Measurements from ENCODE around the gene ZBTB7C. TPM values are rescaled to one million over a fixed set of nuclear protein-coding genes. Genes with fewer than 3 reads are reported as not detected.

The ZBTB7C gene
- total RNA-seq, 4 donors from 2014 or later: 38.2 to 92.3 (median 52.4) TPM

- Histone ChIP-seq H3K27ac (no peak overlapping the region), H3K9me3 (no peaks in the 10 kb centered on the region), H3K36me3 (no peaks in the 10 kb centered on the region), H3K4me3 (no peak overlapping the region), H3K4me1 (peaks cover 0 to 18% (median 8%) of the 10 kb centered on the region in 3 donors), H3K27me3 (no peaks in the 10 kb centered on the region)
- 32 to 34% methylated on average over 4 of the region's 4 CpGs for WGBS, 2 donors
- TF ChIP-seq POLR2A (IDR thresholded peaks at IDR 0.05) (no peak), CTCF (IDR thresholded peaks at IDR 0.05) (no peak)
- no peak for DNase-seq
- intact Hi-C loops (cut with DNase I): no loop called here
Observed at GRCh38 chr18:48222118-48222517, 187.1 kb downstream of the ZBTB7C start.

GRCh38 chr18:48219810-48220499, 189.2 kb downstream of the ZBTB7C start:
- DNase-seq: no peak
- no peaks in the 10 kb centered on the region for H3K36me3 ChIP-seq
- peaks cover 4 to 34% (median 12%) of the 10 kb centered on the region in 3 donors for H3K4me1 ChIP-seq
- H3K27me3 ChIP-seq: no peaks in the 10 kb centered on the region
- 80 to 92% methylated on average over 1 to 2 of the region's 2 CpGs for WGBS, 2 donors
- no peak overlapping the region for H3K4me3 ChIP-seq
- H3K9me3 ChIP-seq: no peaks in the 10 kb centered on the region
- H3K27ac ChIP-seq: no peak overlapping the region
- intact Hi-C loops (cut with DNase I): no loop called here
- no peak for TF ChIP-seq CTCF (IDR thresholded peaks at IDR 0.05)
- TF ChIP-seq POLR2A (IDR thresholded peaks at IDR 0.05): no peak

GRCh38 chr18:48219037-48219809, 190.0 kb downstream of the ZBTB7C start:
- WGBS, 2 donors: 84 to 86% methylated on average over 6 of the region's 6 CpGs
- TF ChIP-seq POLR2A (IDR thresholded peaks at IDR 0.05) (no peak), CTCF (IDR thresholded peaks at IDR 0.05) (no peak)
- intact Hi-C loops (cut with DNase I): no loop called here
- no peaks in the 10 kb centered on the region for H3K27me3 ChIP-seq
- no peak overlapping the region for H3K4me3 ChIP-seq
- H3K4me1 ChIP-seq: peaks cover 4 to 38% (median 12%) of the 10 kb centered on the region in 3 donors
- H3K36me3 ChIP-seq: no peaks in the 10 kb centered on the region
- DNase-seq: no peak
- no peak overlapping the region for H3K27ac ChIP-seq
- H3K9me3 ChIP-seq: no peaks in the 10 kb centered on the region

- TF ChIP-seq POLR2A (IDR thresholded peaks at IDR 0.05): no peak
- Histone ChIP-seq H3K9me3 (no peaks in the 10 kb centered on the region), H3K27ac (no peak overlapping the region), H3K4me3 (no peak overlapping the region), H3K27me3 (no peaks in the 10 kb centered on the region), H3K36me3 (no peaks in the 10 kb centered on the region), H3K4me1 (peaks cover 4 to 46% (median 12%) of the 10 kb centered on the region in 3 donors)
- WGBS, 2 donors: 85 to 96% methylated on average over 3 to 4 of the region's 7 CpGs
- intact Hi-C loops (cut with DNase I): no loop called here
- DNase-seq: no peak
Observed at GRCh38 chr18:48218285-48219022, 190.7 kb downstream of the ZBTB7C start.

- H3K4me1 ChIP-seq: peaks cover 4 to 42% (median 12%) of the 10 kb centered on the region in 3 donors
- H3K27me3 ChIP-seq: no peaks in the 10 kb centered on the region
- 78 to 88% methylated on average over 8 to 12 of the region's 15 CpGs for WGBS, 2 donors
- H3K36me3 ChIP-seq: no peaks in the 10 kb centered on the region
- H3K27ac ChIP-seq: no peak overlapping the region
- no peak for DNase-seq
- no peak overlapping the region for H3K4me3 ChIP-seq
- TF ChIP-seq CTCF (IDR thresholded peaks at IDR 0.05) (no peak), POLR2A (IDR thresholded peaks at IDR 0.05) (no peak)
- intact Hi-C loops (cut with DNase I): no loop called here
- no peaks in the 10 kb centered on the region for H3K9me3 ChIP-seq
Observed at GRCh38 chr18:48217258-48218250, 191.6 kb downstream of the ZBTB7C start.

Measured in esophagus squamous epithelium (tissue), 5 donors.